ENCODE results near the gene TRPT1.

Gene TRPT1

GRCh38 chr11:64244107-64244506 lies 18.1 kb upstream of the TRPT1 start:
- FAIRE-seq, result no peak

DNA sequence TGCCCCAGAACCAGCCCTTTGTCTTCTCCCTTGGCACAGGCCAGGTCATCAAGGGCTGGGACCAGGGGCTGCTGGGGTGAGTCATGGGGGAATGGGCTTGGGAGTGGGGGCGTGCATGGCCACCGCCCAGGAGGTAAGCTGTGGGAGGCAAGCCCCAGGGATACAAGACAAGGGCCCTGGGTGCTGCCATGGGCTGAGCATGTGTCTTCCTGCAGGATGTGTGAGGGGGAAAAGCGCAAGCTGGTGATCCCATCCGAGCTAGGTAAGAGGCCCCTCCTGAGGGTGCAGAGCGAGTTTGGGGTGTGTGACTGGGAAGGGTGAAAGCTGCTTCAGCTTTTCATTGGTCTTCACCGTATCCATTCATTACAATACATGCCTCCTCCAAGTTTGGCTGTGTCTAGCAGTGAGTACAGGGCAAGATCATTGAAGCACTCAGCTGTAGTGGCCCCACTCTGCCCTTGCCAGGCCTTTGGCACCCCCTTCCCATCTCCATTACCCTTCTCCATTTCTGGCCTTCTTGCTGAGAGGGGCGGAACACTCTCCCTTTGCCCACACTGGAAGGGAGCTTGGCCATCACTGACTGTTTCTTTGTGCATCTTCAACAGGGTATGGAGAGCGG lies 17.4 kb upstream of the TRPT1 start:
- FAIRE-seq, result no peak

- no peak for FAIRE-seq
Observed at GRCh38 chr11:64241491-64242374, 15.7 kb upstream of the TRPT1 start.

DNA sequence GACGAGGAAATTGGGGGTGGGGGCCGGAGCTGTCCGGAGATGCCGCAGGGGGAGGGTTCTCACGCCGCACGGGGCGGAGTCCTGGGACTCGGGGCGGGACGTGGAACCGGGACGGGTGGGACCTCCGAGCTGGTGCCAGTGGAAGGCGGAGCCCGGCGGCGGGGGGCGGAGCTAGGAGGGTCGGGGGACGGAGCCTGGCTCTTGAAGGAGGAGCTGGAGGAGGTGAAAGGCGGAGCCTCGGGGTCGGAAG lies 15.2 kb upstream of the TRPT1 start:
- FAIRE-seq, result no peak

DNA sequence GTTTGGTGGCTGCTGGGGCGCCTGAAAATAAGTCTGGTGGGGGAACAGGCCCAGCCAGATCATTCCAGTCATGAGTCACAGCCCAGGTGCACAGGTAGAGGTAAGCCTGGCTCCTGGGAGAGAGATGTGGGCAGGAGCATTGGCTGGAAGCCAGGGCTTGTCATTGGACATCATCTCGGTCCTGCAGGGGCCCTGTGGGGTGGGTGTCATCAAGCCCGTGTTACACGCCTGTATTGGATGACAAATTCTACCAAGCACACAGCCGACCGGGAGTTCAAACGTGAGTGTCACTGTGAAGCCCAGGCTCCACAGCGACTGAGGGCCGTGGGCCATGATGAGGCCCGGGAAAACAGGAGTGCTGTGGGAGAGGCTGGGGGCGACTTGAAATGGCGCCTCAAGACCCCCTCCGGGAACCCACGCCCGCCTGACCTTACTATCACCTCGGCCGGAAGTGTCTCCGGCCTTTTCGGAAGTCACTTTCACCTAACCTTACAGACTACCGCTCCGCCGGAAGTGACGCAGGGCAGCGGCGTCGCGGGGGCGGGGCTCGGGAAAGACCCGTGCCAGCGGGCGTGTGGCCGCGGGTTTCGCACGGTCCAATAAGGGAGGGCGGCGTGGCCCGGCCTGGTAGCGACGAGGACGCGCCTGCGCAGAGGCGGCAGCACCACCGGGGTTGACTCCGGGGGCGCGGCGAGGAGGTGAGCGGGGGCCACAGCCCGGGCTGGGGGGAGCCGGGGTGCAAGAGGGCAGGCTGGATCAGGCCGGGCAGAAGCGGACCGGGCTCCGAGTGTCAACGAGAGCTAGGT lies 14.7 kb upstream of the TRPT1 start, which contains the start of gene FKBP2:
TSS of gene FKBP2 (plus strand) at position 661 of the 806 bp plus-strand sequence. CDS start 1,293 bp downstream, outside the sequence.
- FAIRE-seq, result no peak

- no peak for FAIRE-seq
Observed at GRCh38 chr11:64239662-64240434, 13.9 kb upstream of the TRPT1 start.

- no peak for FAIRE-seq
Observed at GRCh38 chr11:64238999-64239398, 13.0 kb upstream of the TRPT1 start.

DNA sequence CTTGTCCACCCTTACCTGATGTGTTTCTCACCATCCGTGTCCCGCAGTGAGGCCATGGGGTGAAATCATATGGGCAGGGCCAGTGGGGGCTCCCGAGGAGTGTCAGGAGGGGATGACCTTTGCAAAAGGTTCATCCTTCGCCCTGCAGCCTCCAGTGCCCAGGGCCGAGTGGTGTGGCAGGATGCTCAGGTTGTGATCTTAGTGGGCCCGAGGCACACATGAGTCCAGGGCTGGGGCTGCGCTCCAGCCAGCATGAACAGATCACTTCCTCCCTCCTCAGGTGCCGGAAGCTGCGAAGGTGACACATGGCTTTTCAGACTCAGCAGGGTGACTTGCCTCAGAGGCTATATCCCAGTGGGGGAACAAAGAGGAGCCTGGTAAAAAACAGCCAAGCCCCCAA lies 12.1 kb upstream of the TRPT1 start:
- FAIRE-seq, result no peak

DNA sequence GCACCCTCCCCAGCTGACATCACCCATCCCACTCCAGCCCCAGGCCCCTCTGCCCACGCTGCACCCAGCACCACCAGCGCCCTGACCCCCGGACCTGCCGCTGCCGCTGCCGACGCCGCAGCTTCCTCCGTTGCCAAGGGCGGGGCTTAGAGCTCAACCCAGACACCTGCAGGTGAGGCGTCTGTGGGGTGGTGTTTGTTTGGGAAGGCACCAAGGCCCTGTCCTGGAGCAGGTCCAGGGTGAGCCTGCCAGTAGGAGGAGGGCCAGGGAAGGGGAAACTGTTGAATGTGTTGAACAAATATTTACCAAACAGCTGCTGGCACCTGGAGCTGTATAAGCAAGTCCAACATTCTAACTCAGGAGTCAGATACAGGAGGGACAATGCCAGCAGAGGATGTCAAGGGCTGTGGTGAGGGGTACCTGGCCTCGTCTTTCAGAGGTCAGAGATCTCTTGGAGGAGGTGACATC lies 11.5 kb upstream of the TRPT1 start:
- peak; percentile 30 for FAIRE-seq

- no peak for FAIRE-seq
Observed at GRCh38 chr11:64235437-64236161, 9.6 kb upstream of the TRPT1 start.

DNA sequence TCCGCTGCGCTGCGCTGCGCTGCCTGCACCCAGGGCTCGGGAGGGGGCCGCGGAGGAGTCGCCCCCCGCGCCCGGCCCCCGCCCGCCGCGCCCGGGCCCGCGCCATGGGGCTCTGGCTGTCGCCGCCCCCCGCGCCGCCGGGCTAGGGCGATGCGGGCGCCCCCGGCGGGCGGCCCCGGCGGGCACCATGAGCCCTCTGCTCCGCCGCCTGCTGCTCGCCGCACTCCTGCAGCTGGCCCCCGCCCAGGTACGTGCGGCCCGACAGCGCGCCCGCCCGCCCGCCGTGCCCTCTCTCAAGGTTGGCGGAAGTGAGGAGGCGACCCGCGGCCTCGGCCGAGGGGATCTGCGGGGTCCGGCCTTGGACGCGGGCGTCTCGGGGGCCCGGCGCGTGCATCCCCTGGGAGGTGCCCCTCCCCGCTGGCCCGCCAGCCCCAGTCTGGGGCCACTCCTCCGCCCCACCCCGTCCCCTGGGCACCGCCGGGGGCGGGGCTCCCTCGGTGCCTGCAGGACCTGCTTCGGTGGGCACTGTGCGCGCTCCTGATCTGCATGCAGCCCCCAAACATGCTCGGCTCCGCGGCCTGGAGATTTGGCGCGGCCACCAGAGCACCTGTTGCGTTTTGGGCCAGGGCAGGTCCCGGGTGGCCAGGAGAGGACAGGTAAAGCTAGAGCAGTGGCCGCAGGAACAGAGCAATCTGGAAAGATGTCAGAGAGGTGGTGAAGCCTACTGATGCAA lies 8.8 kb upstream of the TRPT1 start:
- no peak for FAIRE-seq

- FAIRE-seq, result no peak
Observed at GRCh38 chr11:64233913-64234586, 8.1 kb upstream of the TRPT1 start, which contains the start of gene VEGFB. VEGFB (plus strand) TSS chr11:64234584; CDS start chr11:64234834, 250 bp downstream.

DNA sequence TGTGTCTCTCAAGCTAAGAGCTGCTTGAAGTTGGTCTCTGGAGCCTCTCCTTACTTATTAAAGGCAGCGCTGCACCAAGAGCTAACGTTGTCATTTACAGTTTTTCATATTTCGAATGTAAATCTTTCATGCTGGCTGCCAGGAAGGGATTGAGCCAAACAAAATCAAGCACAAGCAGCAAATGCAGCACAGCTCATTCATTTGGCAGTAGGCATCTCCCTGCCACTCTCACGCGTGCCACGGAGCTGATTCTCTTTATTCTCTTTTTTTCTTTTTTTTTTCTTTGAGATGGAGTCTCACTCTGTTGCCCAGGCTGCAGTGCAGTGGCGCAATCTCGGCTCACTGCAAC lies 7.0 kb upstream of the TRPT1 start:
- FAIRE-seq, result no peak

DNA sequence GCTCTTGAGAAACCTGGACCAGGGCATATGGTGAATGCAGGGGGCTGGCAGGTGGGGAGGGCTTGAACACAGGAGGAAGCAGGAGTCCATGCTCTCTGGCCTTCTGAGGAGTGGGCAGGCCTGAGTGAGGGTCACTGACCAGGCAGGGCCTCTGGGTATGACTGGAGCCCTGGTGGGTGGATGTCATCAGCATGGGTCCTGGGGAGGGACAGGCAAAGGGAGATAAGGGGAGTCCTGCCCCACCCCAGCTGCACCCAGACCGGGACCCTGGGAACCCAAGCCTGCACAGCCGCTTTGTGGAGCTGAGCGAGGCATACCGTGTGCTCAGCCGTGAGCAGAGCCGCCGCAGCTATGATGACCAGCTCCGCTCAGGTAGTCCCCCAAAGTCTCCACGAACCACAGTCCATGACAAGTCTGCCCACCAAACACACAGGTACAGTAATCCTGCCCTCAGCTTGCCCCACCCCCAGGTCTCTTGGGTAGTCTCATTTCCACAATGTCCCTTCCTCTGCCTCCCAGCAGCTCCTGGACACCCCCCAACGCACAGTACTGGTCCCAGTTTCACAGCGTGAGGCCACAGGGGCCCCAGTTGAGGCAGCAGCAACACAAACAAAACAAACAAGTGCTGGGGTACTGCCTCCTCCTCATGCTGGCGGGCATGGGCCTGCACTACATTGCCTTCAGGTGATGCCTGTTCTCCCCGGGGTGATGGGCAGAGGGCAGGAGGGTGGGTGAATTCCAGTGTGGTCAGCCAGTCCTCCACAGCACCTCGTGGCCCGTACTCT lies 6.4 kb upstream of the TRPT1 start:
- no peak for FAIRE-seq

DNA sequence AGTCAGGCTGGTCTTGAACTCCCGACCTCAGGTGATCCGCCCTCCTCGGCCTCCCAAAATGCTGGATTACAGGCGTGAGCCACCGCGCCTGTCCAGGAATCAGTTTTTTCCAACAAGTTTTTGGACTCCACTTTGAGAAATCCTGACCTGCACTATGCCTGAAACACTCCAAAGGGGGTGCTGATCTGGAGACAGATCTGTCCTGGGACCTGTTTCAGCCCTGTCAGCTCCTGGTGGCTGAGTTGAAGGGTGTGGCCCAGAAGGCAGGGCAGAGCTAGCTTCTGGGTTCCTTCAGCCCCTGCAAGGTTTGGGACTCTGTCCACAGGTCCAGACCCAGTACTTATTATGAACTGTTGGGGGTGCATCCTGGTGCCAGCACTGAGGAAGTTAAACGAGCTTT lies 5.6 kb upstream of the TRPT1 start:
- FAIRE-seq, result no peak

GRCh38 chr11:64230985-64231365 lies 5.0 kb upstream of the TRPT1 start:
- FAIRE-seq, result no peak

DNA sequence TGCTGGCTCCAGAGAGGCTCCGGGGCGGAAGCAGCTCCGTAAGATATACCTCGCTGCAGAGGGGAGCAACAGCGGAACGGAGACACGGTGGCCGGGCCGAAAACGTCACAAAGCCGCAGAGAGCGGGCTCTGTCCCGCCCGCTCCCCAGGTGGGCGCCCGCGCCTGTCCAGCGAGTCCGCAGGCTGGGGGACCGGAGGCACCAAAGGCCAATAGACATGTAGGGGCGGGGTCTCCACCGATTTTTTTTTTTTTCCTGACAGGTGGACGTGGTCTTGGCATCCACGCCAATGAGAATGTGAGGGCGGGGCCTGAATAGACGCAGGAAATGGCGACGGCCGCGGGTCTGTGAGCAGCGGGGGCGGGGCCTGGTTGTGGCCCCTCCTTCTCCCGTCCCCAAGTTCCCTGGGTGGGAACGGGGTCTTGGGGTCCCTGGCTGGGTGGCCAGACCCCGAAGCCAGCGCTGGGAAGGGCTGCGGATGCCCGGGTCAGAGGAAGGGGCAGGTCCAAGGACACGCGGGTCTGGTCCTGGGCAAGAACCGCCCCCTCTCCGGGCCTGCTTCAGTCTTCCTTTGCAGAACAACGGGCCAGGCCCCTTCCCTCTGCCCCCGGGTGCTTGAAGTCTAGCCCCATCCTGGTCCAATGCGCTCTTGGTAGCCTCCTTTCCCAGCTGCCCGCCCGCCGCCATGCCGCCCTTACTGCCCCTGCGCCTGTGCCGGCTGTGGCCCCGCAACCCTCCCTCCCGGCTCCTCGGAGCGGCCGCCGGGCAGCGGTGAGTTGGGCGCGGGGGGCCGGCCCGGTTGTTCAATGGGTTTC lies 4.4 kb upstream of the TRPT1 start, which contains the start of gene DNAJC4:
TSS of gene DNAJC4 (plus strand) at position 378 of the 814 bp plus-strand sequence. CDS start at position 685, 307 bp downstream.
- no peak for FAIRE-seq

GRCh38 chr11:64229744-64230170 lies 3.8 kb upstream of the TRPT1 start:
- FAIRE-seq, result no peak

Measured in islet of Langerhans (tissue), 1 donor.